Measurements from ENCODE around the gene CCDC60. TPM values are rescaled to one million over a fixed set of nuclear protein-coding genes. Genes with fewer than 3 reads are reported as not detected.
"Not testable (repeated sequence)": the region's sequence is repeated elsewhere in the genome, so short reads cannot be mapped to it uniquely, and the experiment has no call there.

Gene CCDC60
- polyA plus RNA-seq, 3 donors = 0.12 to 0.16 TPM; not detected in 1

DNA sequence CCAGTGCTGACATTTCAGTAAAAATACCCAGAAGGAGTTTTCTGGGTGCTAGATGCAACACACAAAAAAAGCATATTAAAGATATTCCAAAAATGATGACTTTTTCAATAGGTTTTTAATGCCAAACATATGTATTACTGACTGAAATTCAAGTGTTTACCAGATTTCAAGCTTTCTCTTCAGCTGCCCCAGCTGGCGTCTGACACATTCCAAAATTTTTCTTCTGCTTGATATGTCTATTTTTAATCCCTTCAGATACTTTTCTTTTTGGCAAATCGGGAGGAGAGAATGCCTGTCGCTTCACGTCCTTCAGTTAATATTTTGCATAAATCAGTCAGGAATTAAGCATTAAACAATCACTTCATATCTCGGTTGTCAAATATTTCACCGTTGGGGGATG, 7.1 kb upstream of the CCDC60 start:
- DNase-seq (ENCODE audit: extremely low read depth in 1 of 11, low read depth in 9 of 11, low spot score in 4 of 11) = no peak

DNA sequence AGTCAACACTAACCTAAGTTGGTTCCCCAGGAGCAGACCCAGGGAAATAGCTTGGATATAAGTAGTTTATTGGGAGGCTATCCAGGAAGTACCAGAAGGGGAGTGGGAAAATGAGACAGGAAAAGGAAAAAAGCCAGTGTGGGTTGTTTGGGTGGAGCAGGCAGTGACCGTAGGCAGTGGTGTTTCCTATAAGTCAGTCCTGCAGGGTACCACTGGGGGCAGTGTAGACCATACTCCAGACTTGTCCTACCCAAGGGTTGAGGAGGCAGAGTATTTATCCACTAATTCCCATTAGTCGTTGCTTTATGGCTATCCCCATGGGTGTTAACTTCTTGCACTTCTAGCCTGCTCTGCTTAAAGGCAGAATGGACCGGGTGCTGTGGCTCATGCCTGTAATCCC, 6.4 kb upstream of the CCDC60 start:
- DNase-seq (ENCODE audit: extremely low read depth in 1 of 11, low read depth in 9 of 11, low spot score in 4 of 11) = no peak

DNA sequence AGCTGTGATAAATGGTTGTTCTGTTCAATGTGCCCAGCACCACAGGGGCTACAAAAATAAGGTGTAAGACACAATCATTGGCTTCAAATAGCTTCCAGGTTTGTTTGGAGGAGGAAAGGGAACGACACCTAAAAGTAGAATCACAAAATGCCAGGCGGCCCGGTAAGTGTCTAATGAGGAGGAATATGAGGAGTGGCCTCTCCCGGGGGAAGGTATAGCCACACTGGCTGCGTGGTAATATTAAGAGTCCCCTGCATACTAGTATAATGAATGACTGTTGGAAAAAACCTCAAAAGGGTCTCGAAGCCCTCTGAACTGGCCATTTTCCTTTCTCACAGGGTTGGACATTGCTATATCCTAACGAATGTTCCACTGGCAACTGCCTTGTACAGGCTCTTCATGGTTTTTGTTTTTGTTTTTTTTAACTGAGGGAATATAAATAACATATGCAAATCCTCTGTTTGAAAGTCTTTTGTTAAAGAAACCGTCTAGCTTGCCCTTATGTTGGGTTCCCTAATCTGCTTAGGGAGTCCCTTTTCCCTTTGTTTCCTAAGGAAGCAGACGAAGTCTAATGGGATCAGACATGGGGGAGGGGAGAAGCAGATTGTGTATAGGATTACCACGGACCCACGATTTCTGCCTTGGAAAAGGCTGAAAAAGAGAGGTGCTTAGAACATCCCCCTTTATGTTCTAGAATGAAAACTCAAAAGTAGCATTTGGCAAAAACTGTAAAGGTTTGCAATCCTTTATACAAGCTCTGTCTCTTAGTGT, 4.2 kb downstream of the CCDC60 start:
- no peak for DNase-seq (ENCODE audit: extremely low read depth in 1 of 11, low read depth in 9 of 11, low spot score in 4 of 11)

DNA sequence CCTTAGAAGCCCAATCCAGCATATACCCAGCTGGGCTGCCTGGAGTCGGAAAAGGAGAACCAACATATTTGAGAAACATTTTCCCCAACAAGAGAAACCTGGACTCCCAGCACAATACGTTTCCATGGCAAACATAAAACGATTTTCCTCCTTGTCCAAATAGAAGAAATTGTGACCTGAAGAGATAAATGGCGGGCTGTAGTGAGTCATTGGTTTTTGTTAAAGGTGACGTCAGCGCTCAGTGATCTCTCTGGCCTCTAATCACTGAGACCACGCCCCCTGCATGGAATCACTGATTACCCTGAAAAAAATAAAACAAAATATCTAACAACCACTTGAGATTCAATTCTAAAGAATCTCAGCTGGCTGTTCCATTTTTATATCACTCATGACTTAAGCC, 6.0 kb downstream of the CCDC60 start:
- DNase-seq (ENCODE audit: extremely low read depth in 1 of 11, low read depth in 9 of 11, low spot score in 4 of 11) = no peak

DNA sequence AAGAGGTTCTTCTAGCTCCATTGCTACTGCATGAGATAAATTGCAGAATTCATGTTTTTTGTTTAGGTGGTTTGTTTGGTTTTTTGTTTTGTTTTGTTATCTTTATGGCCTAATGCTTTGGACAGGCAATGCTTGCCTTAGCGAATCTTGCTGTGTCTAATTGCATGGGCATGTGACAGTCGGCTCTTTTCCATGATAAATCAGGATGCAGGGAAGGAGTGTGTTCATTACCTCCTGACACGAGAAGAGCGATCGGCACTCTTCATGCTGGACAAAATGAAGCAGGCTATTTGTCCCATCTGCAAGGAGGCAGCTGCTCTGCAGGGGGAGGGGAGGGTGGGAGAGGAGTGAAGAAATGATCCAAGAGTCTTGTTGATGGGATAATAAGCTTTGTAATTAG, 6.5 kb downstream of the CCDC60 start:
- no peak for DNase-seq (ENCODE audit: extremely low read depth in 1 of 11, low read depth in 9 of 11, low spot score in 4 of 11)

DNA sequence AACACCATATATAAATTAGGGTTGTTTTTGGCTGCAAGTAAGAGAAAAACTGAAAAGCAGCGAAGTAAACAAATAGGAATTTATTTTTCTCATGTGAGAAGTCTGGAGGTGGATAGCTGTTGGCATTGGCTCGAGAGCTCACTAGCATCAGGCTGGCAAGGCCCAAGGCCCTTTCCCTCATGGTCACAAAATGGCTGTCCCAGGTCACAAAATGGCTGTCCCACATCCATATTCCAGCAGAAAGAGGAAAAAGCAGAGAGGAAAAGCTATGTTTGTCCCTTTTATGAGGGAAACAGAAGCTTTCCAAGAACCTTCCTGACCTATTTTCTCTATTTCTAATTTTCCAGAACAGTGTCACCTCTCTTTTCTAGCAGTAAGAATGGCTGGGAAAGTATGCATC, 7.5 kb downstream of the CCDC60 start:
- no peak for DNase-seq (ENCODE audit: extremely low read depth in 1 of 11, low read depth in 9 of 11, low spot score in 4 of 11)

DNA sequence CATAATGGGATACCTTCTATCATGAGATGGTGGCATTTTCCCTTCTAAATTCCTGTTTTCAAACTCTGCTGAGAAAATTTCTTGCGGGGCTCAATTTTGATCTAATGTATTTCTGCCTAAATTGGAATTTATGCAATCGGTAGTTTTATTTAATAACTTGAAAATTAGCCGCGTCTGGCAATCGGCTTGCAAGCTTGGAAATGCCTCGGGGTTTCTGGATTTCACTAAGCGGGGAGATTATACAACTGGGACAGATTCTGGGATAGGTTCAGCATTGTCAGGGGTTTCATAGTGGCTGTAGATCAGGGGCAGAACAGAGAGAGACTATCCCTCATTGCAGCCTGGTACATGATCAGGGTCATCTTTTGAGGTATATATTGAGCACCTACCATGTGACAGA, 8.6 kb downstream of the CCDC60 start:
- no peak for DNase-seq (ENCODE audit: extremely low read depth in 1 of 11, low read depth in 9 of 11, low spot score in 4 of 11)

DNA sequence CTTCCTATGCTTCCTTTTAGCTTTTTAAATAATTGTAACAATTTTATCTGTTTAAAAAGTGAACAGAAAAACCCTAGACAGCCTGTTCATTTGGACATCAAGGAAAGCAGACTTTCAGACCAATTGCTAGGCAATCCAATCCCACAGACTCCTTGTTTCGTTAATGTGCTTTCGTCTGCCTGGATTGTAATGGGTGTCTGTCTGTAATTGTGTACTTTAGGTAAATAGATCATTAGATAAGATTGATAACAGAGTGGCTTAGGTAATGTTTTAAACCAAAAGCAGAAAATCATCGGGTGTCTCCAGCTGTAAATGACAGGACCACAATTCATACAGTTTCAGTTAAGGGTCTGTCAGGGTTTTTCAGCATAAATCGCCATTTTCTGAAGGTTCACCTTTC, 19.6 kb downstream of the CCDC60 start:
- no peak for DNase-seq (ENCODE audit: extremely low read depth in 1 of 11, low read depth in 9 of 11, low spot score in 4 of 11)

DNA sequence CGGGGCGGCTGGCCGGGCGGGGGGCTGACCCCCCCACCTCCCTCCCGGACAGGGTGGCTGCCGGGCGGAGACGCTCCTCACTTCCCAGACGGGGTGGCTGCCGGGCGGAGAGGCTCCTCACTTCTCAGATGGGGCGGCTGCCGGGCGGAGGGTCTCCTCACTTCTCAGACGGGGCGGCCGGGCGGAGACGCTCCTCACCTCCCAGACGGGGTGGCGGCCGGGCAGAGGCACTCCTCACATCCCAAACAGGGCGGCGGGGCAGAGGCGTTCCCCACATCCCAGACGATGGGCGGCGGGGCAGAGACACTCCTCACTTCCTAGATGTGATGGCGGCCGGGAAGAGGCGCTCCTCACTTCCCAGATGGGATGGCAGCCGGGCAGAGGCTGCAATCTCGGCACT, 25.8 kb downstream of the CCDC60 start:
- not testable (repeated sequence) for DNase-seq (ENCODE audit: extremely low read depth in 1 of 11, low read depth in 9 of 11, low spot score in 4 of 11)

DNA sequence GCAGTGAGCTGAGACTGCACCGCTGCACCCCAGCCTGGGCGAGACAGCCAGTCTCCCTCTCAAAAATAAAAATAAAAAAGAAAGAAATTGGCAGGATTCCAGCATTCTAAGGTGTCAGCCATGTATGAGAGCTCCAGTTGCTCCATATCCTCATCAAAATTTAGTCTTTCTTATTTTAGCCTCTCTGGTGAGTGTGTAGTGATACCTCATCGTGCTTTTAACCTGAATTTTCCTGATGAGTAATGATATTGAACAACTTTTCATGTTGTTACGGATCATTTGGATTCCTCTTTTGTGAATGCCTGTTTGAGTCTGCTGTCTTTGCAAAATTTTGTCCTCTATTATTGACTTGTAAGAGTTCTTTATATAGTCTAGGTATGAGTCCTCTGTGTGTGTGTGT, 28.5 kb downstream of the CCDC60 start:
- no peak for DNase-seq (ENCODE audit: extremely low read depth in 1 of 11, low read depth in 9 of 11, low spot score in 4 of 11)

DNA sequence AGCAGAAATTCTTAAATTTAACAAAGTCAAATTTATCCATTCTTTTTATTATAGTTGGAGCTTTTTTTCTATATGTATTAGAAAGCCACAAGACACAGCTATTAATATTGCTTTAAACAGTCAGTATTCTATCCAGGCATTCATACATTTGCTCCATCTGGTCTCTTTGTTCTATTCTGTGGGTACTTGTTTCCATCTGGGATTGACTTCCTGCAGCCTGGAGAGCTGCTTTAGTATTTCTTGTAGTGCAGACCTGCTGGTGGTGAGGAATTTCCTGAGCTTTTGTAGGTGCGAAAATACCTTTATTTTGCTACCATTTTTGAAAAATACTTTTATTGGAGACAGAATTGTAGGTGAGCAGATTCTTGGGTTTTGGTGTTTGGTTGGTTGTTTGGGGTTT, 29.0 kb downstream of the CCDC60 start:
- no peak for DNase-seq (ENCODE audit: extremely low read depth in 1 of 11, low read depth in 9 of 11, low spot score in 4 of 11)

DNA sequence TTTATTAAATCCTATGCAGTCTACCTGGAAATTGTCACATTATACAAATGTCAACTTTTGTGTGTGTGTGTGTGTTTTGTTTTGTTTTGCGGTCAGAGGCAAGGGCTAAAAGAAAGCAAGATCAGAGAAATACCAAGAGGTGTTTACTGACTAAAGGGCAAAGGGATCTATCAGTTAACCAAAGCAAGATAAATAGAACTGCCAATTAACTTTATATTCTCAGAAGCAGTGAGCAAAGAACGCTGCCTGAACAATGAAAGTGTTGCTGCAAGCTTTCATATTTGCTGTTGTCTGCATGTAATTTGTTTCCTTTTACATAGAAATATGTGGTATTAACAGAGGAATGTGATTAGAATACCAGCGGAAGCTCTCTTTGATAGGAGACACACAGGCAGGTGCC, 30.9 kb downstream of the CCDC60 start:
- no peak for DNase-seq (ENCODE audit: extremely low read depth in 1 of 11, low read depth in 9 of 11, low spot score in 4 of 11)

DNA sequence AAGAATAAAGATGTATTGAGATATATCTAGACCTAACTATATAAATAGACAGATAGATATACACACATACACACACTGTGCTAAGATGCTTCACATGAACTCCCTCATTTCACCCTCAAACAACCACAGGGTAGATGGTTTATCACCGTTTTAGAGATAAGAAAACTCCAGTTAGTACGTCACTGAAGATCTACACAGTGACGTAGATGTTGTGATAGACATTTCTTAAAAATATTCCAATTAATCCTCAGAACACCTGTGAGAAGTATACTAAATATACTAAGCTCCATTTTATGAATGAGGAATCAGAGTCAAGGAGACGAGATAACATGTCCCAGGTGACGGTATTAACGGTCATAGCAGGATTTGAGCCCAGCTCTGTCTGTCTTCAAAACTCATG, 31.5 kb downstream of the CCDC60 start:
- DNase-seq (ENCODE audit: extremely low read depth in 1 of 11, low read depth in 9 of 11, low spot score in 4 of 11) = no peak

DNA sequence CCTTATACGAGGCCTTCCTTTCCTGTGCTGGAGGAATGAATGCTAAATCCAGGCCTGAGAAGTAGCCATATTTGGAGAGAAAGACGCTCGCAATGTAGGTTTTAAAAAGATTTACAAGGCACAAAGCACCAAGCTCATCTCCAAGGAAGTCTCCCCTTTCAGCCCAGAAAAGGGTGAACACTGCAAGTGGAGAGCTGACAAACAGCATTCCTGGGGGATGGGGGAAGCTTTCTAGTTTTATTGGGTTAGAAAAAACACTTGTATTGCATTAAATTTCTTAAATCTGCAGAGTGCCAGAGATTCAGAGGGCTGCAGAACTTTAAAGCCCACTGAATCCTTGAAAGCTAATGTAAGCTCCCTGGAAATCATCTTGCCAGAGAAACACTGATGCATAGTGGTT, 34.6 kb downstream of the CCDC60 start:
- DNase-seq (ENCODE audit: extremely low read depth in 1 of 11, low read depth in 9 of 11, low spot score in 4 of 11) = no peak

DNA sequence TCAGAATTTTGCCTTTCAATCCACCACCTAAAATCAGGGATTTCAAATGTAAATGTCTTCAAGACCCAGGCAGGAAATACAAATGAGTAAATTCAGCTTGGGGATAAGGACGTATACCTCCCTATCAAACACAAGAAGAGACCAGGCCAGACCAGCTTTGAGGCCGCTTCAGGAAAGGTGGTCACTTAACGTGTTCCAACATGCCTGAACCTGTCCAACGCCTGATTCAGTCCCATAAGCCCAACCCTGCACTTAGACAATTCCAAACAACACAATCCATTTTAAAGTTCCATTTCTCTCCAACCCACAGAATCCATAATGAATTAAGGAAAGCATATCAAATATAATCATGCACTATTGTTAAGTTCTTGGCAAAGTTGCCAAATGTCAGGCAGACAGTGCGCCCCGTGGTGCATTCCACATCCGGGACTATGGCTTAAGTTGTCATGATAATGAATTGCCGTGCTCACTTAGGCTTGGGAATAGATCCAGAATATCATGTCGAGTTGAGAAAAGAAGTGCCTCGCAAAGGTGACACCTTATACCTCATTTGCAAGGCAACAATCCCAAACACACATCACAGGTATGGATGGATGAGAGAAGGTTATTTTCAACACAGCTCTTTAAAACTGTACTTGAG, 35.5 kb downstream of the CCDC60 start:
- DNase-seq (ENCODE audit: extremely low read depth in 1 of 11, low read depth in 9 of 11, low spot score in 4 of 11) = no peak

DNA sequence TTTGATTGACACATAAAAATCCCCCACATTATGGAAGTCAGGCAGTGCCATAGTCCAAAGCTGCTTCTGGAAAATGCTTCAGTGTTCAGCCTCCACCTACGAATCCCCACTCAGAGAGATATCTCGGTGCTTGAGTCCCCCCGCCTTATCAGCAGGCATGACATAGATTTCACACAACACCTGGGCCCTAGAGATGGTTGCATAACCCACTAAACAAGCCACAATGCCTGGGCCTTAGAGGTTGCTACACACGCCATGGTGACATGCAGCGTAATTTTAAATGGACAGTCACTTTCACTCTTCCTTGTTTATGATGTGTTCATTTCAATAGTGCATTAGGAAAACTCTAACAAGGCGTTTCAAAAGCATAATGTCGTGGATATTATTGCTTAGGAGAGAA, 38.0 kb downstream of the CCDC60 start:
- DNase-seq (ENCODE audit: extremely low read depth in 1 of 11, low read depth in 9 of 11, low spot score in 4 of 11) = no peak

DNA sequence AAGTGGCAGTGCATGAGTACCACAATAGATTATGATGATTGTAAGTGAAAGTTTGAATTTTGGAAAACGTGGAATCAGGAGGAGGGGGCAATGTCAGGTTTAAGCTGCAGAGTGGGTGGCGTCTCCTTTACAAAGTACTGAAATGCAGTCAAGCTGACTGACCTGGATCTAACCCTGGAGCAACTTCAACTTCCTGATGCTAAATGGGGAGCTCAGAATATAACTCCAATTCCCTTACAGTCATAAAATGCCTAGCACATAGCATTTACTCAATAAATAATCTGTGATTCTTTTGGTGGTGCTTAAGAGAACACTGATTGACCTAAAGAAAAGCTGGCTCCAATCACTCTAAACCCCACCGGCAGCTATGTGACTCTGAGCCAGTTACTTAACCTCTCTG, 38.5 kb downstream of the CCDC60 start:
- peak in 4 of 11 donors; percentile 6 to 29 (median 16) for DNase-seq (ENCODE audit: extremely low read depth in 1 of 11, low read depth in 9 of 11, low spot score in 4 of 11)

DNA sequence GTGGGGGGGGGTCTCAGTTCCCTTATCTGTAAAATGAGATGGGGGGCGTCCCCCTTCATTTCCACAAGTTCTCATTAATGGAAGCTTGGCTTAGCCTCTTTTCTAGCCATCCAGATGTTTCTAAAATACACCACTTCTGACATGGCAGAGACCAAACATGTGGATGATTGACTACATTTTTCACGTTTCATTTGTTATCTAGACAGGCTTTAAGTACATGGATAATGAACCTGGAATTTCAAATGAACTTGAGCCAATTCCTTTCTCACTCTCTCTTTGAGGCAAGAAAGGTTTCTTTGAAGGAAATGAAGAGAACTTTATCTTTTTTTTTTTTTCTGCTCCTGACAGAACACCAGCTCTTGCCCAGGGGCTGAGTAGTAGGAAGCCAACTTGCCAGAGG, 39.1 kb downstream of the CCDC60 start:
- DNase-seq (ENCODE audit: extremely low read depth in 1 of 11, low read depth in 9 of 11, low spot score in 4 of 11) = no peak

DNA sequence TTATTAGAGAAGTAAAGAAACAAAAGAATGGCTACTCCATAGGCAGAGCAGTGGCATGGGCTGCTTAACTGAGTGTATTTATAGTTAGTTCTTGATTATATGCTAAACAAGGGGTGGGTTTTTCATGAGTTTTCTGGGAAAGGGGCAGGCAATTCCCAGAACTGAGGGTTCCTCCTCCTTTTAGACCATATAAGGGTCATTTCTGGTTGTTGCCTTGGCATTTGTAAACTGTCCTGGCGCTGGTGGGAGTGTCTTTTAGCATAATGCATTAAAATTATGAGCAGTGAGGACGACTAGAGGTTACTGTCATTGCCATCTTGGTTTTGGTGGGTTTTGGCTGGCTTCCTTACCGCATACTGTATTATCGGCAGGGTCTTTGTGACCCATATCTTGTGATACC, 40.1 kb downstream of the CCDC60 start:
- no peak for DNase-seq (ENCODE audit: extremely low read depth in 1 of 11, low read depth in 9 of 11, low spot score in 4 of 11)

DNA sequence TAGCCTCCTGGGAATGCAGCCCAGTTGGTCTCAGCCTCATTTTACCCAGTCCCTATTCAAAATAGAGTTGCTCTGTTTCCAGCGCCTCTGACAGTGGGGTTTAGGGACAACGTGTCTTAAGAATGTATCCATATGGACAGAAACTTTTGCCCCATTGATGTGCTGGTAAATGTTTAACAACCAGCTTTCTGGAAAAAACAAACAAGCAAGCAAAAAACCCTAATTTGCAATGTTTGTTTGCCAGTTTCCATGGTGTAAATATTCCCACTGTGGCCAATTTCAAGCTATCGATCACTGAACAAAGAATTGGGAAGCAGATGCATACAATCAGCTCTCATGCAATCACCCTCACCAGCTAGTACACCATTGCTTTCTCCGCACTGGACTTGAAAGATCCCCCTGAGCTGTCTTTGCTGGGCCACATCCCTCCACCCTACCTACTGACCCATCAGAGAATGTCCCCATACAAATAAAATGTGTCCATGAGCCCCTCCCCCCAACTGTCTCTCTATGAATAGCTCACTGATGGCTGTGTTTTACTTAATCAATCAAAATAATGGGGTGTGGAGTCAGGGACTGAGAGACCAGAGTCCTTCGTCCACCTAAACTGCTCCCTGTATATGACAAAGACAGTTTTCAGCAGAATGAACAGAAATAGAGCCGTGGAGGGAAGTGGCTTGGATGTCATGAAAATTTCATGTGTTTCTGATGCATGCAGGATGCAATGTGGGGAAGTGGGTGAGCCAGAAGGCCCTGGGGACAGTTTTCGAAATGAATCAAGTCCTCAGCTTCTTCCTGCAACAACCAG, 40.8 kb downstream of the CCDC60 start:
- no peak for DNase-seq (ENCODE audit: extremely low read depth in 1 of 11, low read depth in 9 of 11, low spot score in 4 of 11)
